ENCODE measurements around the gene INPP4B.
"Not testable (repeated sequence)": the region's sequence is repeated elsewhere in the genome, so short reads cannot be mapped to it uniquely, and the experiment has no call there.

Gene INPP4B

DNA sequence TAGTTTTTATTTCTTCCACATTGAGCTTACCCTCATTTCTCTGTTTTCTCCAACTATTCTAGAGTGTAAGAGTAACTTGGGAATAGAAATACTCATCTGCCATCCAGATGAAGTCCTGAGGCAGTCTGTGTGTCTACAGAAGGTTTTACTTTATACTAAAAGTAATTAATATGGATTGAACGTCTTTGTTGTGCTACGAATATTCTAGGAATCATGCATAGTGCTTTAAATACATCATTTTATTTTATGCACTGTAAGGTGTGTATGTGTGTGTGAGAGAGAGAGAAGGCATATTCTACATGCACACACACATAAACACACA is 305.7 kb downstream of the INPP4B start:
- no peak for DNase-seq (ENCODE audit: low read depth)

DNA sequence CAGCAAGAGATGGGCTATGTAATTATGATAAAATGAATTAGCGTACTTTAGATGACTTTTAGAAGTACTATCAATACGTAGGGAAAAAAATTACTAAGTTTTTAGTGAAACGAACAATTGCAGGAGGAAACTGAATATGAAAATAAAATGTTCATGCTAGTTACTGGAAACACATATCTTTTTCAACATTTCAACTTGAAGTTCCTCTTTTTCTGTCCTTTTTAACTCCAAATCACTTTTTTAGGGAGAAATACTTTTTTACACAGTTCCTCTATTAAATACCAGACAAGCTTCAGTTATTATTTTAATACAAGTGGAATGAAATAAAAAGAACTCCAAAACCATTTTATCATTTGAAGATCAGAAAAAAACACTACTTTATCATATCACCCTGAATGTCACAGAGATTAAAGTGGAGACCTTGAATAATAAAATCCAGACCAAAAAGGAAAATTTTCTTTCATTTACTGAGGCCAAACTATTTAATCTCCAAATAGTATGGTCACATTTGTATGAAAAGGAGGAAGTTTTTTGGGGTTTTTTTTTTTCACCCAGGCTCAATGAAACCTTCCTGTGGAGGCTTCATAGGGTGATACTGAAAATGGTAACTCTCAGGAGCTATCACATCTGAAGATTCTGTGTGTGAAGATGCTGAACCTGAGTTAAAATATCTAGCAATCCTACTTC is 306.2 kb downstream of the INPP4B start:
- DNase-seq (ENCODE audit: low read depth), result no peak

DNA sequence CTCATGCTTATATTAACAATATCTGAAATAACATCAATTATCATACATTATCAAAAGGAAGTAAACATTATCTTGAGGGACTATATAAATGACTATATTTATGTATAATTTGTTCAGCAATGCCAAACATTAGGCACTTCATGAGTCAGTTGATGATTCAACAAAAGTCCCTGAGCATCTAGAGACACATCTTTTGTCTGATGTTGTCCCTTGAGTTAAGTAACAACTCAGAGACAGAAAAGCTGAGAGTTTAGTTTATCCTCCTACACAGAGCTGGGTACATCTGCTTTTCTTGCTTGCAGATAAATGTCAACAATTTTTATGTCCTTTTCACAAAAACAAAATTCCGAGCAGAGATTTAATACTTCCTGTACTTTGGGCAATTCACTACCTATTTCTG is 311.1 kb downstream of the INPP4B start:
- DNase-seq (ENCODE audit: low read depth), result no peak

DNA sequence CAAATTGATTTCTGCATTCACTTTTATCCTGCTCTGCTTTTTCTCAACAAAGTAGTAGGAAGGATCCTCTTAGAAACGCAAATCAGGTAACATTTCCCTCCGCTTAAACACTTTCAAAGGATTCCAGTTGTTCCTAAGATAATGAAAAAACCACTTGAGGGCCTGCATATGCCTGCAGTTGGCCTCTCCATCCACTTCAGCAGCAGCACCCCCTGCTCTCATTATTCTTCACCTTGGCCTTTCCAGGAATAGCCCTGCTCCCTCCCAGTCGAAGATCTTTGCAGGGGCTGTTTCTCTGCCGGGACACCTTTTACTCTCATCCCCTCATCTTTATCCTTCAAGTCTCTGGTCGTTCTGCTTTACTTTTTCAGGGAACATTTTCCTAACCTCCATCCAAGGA is 314.0 kb downstream of the INPP4B start:
- no peak for DNase-seq (ENCODE audit: low read depth)

DNA sequence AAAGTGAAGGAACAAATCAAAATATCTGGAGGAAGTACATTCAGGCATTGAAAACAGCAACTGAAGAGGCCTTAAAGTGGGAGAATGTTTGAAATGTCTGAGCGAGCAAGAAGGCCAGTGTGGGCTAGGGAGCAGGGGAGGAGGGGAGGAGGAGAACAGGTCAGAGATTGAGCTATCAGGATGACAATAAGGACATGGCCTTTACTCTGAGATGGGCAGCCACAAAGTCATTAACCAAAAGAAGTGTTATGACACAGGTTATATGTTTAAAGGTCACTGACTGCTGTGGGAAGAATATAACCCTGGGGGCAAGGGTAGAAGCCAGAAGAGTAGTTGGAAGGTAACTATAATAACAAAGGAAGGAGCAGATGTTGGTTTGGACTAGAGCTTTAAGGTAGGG is 315.4 kb downstream of the INPP4B start:
- DNase-seq (ENCODE audit: low read depth), result no peak

DNA sequence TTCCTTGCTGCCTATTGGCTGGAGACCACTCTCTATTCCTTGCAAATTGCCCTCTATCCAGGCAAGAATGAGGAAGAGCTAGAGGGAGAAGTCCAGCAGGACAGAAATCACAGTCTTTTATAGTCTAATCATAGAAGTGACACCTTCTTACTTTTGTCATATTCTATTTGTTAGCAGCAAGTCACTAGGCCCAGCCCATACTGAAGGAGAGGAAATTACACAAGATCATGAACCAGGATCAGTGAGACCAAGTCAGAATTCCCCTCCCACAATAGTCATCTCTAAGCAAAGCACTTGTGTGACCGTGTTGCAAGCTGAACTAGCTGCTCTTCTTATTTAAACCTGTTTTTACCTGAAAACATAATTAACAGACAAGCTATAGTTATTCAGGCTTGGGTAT is 317.7 kb downstream of the INPP4B start:
- no peak for DNase-seq (ENCODE audit: low read depth)

DNA sequence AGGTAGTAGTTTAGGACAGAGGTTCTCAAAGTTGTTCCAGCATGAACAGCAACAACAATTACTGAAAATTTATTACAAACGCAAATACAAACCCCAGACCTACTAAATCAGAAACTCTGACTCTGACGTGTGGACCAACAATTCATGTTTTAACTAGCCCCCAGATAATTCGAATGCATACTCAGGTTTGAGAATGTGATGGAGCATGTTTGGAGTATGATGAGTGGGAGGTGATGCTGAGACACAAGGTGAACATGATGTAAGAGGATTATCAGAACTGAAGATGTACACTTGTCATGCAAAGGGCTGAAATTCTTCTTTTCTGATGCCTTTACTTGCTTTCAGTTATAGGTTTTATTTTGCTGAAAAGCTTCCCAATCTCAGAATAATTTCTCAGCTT is 323.0 kb downstream of the INPP4B start:
- DNase-seq (ENCODE audit: low read depth), result no peak

DNA sequence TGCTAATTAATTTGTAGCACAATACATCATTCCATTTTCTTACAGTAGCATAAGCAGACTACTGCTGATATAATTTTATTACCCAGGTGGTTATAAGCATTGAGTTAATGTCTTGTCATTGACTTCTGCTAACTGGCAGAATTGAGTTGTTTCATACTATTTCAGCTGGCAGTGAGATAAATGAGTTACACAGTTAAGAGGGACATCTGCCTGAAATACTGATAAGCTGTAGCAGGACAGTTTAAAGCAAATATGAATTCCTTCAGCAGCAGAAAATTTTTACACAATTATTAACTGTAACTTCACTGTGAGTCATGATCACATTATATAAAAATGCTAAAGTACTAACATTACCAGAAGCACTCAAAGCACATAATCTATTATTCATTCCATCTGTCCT is 326.8 kb downstream of the INPP4B start:
- DNase-seq (ENCODE audit: low read depth), result no peak

DNA sequence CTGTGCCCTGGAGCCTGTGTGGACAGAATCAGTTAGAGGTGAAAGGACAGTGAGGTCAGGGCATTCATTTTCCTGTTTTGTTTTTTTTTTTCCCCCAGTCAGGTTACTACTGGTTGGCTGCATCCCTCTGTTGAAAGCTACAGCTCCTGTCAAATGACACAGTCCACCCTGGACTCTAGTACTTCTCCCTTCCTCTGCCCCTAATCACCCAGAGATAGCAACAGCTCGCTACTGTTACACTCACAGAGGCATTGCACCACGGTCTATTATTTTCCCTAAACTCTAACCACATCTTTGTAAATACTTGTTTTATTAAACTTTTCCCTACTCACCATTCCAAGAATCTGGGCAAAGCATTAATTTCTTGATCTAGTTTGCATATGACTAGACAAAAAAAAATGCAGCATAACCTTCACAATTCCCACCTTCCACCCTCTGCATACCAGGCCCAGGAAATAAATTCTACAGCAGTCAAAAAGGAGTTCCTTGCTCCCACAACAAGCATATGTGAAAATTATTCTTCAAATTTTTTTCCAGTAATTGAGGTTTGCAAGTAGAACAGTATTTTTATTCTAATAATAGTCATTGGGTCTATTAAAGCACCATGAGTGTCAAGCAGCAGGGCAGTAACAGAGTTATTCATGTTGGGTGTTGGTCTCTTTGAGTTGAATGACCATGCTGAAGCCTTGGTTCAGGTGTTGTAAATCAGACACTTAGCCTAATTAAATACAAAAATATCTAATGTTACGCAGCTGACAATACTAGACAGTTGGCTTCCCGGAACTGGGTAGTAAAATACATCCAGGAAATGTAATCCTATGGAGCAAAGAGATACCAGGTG is 329.2 kb downstream of the INPP4B start:
- no peak for DNase-seq (ENCODE audit: low read depth)

DNA sequence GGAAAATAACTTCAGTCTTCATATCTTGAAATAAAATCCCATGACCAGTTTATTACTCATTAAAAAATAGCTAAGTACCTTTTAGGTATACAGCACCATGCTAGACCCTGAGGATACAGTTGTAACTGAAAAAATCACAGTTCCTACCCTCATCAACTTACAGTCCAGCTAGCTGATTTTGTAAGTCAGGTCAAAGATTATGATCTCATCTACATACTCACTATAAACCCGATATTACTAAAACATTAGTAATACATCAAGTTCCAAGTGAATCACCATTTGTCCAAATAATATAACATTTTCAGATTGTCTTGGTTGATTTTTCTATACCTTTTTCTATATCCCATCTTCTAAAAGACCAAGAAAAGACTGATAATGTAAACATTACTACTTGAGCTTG is 333.9 kb downstream of the INPP4B start:
- DNase-seq (ENCODE audit: low read depth), result no peak

DNA sequence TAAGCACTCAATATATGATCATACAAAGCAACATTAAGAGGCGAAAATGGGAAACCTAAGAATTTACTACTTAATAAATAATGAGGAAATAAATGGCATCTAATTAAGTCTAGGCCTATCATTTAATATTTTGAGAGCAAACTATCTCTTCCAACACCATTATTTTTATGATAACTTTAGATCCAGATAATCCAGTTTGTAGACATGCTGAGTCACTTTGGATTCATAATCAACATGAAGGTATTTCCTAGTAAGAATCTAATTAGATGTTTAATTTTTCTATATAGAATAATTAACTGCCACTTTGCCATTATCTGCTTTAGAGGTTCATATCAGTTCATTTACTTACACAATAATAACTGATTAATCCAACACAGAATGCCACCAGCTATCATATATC is 336.2 kb downstream of the INPP4B start:
- no peak for DNase-seq (ENCODE audit: low read depth)

DNA sequence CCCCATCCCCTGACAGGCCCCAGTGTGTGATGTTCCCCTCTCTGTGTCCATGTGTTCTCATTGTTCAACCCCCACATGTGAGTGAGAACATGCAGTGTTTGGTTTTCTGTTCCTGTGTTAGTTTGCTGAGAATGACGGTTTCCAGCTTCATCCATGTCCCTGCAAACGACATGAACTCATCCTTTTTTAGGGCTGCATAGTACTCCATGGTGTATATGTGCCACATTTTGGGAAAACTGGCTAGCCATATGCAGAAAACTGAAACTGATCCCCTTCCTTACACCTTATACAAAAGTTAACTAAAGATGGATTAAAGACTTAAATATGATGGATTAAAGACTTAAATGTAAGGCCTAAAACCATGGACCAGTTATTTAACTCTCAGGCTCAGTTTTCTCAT is 336.7 kb downstream of the INPP4B start:
- not testable (repeated sequence) for DNase-seq (ENCODE audit: low read depth)

DNA sequence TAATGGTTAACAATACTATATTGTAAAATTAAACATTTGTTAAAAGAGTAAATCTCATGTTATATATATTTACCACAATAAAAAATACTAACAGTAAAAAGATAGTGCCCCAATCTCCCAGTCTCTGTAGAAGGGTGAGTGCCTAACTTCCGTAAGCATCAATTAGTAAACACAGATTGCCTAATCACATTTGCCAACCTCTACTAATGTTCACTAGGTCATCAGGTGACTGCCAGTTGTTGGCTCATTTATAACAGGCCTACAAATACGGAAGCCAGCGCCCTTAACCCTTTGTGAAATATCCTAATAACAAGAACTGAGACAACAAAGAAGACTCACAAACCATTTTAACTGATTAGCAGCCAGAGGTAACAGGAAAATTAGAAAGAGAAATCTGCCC is 345.1 kb downstream of the INPP4B start:
- DNase-seq (ENCODE audit: low read depth), result no peak

DNA sequence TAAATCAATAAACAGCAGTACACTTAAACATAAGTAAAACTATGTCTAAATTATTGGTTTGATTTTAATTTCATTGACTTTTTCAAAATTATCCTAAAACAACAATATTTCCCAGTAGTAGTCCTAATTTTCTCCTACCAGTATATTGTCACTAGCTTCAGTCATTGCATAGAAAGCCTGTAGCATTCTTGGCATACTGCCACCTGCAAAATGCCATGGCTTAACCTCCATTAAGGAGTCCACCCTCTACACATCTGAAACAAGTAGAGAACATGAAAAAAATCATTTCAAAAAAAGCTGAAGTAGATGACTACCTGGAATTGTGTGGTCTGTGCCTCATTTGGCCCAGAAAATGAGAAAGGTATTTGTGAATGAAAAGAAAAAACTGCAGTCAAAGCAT is 348.5 kb downstream of the INPP4B start:
- DNase-seq (ENCODE audit: low read depth), result no peak

DNA sequence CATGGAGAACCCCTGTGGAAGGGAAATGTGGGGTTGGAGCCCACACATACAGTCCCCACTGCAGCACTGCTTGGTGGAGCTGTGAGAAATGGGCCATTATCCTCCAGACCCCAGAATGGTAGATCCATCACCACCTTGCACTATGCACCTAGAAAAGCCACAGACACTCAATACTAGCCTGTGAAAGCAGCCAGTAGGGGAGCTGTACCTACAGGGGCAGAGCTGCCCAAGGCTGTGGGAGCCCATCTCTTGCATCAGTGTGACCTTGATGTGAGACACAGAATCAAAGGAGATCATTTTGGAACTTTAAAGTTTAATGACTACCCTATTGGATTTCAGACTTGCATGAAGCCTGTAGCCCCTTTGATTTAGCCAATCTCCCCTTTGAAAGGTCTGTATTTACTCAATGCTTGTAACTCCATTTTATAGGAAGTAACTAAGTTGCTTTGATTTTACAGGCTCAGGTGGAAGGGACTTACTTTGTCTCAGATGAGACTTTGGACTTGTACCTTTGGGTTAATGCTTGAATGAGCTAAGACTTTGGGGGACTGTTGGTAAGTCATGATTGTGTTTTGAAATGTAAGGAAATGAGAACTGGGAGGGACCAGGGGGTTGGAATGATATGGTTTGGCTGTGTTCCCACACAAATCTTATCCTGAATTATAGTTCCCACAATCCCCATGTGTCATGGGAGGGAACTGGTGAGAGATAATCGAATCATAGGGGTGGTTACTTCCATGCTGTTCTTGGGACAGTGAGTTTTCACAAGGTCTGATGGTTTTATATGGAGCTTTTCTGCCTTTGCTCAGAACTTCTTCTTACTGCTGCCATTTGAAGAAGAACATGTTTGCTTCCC is 352.6 kb downstream of the INPP4B start:
- no peak for DNase-seq (ENCODE audit: low read depth)

DNA sequence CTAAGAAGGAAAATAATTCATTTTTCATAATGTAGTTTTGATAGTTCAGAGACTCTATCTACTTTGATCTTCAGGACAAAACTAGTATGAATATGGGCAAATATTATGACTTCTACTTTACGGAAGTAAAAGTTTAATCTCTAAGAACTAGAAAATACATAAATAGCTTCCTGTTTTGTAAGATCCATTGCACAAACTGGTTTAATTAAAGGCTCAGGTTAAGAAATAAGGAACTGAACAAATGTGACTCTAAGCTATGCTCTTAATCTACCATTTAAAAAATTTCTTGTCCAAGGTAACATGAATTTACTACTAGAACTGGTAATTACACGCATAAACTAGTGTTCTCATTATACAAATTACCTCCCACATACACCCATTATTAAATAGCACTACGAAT is 360.6 kb downstream of the INPP4B start:
- no peak for DNase-seq (ENCODE audit: low read depth)

DNA sequence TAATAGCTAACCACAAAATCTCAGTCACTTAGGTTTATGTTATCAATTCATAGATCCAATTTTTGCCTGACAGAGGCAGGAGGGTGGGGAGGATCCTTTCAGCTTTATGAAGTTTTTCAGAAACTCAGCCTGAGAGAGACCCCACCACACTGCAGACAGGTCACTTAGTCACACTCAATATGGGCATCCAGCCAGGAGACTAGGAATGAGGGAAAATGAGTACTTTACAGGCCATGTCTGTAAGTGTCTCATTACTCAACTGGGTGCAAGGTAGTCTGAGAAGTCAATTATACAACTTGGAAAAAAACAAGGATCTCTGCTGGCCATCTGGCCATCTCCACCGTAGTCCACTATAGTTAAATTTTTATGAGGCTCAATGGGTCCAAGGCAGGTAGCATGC is 365.9 kb downstream of the INPP4B start:
- DNase-seq (ENCODE audit: low read depth), result no peak

DNA sequence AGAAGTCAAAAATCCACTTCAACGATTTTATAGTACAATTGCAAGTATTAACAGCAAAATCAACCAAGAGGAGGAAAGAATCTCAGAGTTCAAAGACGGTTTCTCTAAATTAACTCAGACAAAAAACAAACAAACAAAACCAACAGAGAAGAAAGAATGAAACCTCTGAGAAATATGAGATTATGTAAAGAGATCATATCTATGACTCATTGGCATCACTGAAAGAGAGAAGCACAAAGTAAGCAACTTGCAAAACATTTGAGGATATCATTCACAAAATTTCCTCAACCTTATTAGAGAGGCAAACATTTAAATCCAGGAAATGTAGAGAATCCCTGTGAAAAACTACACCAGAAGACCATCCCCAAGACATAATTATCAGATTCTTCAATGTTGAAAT is 370.4 kb downstream of the INPP4B start:
- DNase-seq (ENCODE audit: low read depth), result no peak

DNA sequence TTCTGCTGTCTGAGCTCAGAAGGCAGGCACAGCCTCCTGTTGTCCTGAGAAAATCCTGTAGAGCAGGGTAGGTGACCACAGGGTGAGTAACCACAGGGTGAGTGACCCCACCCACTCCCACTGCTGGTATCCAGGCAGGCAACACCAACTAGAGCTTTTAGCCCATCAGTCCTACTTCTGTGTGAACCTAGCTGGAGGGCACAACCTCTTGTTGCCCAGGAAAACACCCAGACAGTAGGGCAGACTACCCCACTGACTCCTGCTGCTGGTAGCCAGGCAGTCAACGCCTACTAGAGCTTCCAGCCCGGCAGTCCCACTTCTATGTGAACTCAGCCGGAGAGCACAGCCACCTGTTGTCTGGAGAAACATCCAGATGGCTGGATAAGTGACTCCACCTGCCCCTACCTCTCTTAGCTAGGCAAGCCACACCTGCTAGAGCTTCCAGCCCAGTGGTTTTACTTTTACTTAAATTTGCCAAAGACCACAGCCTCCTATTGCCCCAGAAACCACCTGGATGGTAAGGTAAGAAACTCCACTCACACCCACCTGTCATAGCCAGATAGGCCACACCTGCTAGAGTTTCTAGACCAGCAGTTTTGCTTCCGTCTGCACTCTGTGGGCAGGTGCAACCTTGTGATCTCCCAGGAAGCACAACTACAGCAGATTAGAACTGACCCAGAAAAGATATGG is 371.6 kb downstream of the INPP4B start:
- DNase-seq (ENCODE audit: low read depth), result no peak

DNA sequence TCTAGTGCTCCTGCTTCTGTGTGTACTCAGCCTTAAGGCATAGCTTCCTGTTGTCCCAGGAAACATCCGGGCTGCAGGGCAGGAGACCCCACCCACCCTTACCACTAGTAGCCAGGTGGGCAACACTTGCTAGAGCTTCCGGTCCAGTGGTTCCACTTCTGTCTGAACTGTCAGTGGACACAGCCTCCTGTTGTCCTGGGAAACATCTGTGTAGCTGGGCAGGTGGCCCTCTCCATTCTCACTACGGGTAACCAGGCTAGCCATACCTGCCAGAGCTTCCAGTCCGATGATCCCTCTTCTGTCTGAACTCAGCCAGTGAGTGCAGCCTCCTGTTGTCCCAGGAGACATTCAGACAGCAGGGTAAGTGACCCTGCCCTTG is 372.2 kb downstream of the INPP4B start:
- no peak for DNase-seq (ENCODE audit: low read depth)

DNA sequence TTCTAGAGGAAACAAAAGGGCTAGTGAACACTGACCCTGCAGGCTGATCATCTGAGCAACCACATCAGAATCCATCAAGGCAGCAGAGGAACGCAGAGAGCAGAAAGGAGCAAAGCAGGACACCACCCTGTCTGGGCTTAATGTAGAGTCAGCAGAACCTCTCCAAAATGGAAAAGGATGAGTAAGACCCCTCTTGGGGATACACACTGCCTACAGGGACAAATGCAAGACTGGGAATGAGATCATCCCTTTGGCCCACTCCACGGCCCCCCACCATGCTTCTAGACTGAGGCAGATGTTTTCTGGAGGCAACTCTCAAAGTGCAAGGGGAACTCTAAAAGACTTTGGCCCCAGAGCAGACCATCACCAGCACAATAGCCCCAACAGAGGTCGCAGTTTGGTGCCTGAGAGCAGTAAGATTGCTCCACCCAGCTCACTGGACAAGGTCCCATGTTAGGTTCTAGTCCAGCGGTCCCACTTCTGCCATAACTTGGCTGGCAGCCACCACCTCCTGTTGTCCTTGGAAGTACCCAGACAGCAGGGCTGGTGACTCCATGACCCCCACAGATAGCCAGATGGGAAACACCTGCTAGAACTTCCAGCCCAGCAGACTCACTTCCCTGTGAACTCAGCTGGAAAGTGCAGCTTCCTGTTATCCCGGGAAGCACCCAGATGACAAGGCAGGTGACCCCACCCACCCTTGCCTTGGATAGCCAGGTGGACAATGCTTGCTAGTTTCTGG is 372.7 kb downstream of the INPP4B start:
- no peak for DNase-seq (ENCODE audit: low read depth)

DNA sequence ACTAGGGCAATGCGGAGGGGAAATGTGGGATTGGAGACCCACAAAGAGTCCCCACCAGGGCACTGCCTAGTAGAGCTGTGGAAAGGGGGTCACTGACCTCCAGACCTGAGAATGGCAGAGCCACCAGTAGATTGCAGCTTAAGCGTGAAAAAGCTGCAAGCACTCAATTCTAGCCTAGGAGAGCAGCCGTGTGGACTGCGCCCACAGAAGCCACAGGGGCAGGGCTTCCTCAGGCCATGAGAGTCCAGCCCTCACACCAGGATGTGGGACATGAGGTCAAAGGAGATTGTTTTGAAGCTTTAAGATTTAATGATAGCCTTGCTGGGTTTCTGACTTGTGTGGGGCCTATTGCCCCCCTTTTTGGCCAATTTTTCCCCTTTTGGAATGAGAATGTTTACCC is 379.0 kb downstream of the INPP4B start:
- DNase-seq (ENCODE audit: low read depth), result no peak
